ENCODE results near the gene SFPQ.

GRCh38 chr1:35178295-35178695 is 14.7 kb downstream of the SFPQ start:
- TF ChIP-seq E2F5 (CRISPR knock-in tag; IDR thresholded peaks at IDR 0.05), result no peak
- TF ChIP-seq TP53 (CRISPR knock-in tag; IDR thresholded peaks at IDR 0.05), result no peak
- no peak for TF ChIP-seq CTCF (IDR thresholded peaks at IDR 0.05)
- no peak for TF ChIP-seq STAT6 (CRISPR knock-in tag; conservative IDR thresholded peaks at IDR 0.05; ENCODE audit: low read depth)
- TF ChIP-seq PREB (CRISPR knock-in tag; IDR thresholded peaks at IDR 0.05; ENCODE audit: borderline replicate concordance), result no peak
- no peak for TF ChIP-seq FOXJ3 (CRISPR knock-in tag; IDR thresholded peaks at IDR 0.05; ENCODE audit: borderline replicate concordance)
- no peak for TF ChIP-seq ZNF232 (CRISPR knock-in tag; IDR thresholded peaks at IDR 0.05)
- TF ChIP-seq NFYB (CRISPR knock-in tag; conservative IDR thresholded peaks at IDR 0.05; ENCODE audit: low read depth), result no peak
